HG02588 (cell line): Measurements from ENCODE around the gene PMM2.
A peak's percentile ranks its signal among the peaks of the same experiment; 100 is the strongest.

Source experiments
- ATAC-seq: cut with Tn5 transposase; IDR thresholded peaks from one replicate; pipeline ENCODE4 v1.9.1; 2021; ENCODE audit warnings: mild to moderate bottlenecking, moderate library complexity; ENCODE audit not compliant: unreplicated experiment

Gene PMM2

DNA sequence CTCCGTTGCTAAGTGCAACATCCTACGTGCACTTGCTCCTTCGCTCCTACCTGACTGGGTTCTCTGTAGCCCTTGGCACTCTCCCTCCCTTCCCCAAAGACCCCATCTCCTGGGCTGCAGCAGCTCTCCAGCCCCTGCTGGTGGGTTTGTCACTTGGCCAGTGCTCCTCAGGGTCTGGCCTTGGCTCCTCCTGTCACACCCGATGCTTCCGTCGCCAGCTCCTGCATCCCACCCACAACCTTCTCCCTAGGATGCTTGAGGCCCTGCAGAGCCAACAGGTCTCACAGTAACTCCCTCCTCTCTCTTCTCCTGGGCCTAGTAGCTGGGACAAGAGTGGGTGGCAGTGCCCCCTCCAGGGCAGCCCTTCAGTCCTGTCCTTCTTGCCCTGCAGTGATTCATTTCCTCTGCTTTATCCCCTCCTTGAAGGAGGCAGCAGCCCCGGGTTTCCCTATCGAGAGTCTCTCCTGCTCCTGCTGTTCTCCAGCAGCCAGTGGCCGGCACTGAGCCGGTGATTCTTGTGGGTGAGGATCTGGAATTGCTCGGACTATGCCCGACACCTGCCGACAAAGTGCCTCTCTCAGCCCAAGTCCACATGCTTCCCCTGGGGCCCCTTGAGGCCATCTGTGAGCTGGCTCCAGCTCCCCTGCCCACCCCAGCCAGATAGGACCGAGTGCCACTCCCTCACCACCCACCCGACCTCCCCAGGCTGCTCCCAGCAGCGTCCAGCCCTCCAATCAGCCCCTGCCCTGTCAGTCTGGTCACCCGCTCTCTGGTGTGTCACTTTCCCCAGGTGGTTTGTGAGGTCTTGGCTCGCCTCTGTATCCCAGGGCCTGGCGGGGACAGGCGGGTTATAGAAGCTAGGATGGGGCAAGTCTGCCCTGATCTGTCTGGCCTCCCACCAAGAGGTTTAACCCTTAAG, 88.3 kb downstream of the PMM2 start:
- ATAC-seq = no peak

DNA sequence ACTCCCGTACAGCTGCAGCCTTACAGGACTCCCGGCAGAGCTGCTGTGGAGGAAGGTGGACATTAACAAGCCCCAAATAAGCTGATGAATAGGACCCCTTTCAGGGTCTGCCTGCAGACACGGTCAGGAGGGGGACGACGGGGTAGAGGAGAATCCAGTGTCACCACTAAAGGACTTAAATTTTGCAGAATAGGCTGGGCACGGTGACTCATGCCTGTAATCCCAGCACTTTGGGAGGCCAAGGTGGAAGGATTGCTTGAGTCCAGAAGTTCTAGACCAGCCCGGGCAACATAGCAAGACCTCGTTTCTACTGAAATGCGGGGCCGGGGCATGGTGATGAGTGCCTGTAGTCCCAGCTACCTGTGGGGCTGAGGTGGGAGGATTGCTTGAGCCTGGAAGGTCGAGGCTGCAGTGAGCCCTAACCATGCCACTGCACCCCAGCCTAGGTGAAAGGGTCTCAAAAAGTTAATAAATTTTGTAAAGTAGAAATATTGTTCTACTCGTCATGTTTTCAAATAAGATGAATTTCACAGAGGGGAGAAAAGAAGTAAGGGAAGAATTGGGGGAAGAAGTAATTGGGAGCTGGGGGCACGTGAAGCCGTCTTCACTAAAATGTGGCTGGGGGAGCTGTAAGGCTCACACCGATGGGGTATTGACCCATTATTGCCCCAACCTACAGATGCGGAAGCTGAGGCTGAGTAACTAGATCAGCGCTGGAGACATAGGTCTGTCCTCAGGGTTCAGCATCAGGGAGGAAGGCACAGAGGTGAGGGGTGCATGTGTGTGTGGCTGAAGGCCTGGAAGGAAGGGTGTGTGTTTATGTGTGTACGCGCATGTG, 89.2 kb downstream of the PMM2 start:
- ATAC-seq = no peak

- no peak for ATAC-seq
Measured at GRCh38 chr16:8887431-8887765, 89.8 kb downstream of the PMM2 start.

- ATAC-seq = no peak
Measured at GRCh38 chr16:8887952-8888560, 90.4 kb downstream of the PMM2 start.

DNA sequence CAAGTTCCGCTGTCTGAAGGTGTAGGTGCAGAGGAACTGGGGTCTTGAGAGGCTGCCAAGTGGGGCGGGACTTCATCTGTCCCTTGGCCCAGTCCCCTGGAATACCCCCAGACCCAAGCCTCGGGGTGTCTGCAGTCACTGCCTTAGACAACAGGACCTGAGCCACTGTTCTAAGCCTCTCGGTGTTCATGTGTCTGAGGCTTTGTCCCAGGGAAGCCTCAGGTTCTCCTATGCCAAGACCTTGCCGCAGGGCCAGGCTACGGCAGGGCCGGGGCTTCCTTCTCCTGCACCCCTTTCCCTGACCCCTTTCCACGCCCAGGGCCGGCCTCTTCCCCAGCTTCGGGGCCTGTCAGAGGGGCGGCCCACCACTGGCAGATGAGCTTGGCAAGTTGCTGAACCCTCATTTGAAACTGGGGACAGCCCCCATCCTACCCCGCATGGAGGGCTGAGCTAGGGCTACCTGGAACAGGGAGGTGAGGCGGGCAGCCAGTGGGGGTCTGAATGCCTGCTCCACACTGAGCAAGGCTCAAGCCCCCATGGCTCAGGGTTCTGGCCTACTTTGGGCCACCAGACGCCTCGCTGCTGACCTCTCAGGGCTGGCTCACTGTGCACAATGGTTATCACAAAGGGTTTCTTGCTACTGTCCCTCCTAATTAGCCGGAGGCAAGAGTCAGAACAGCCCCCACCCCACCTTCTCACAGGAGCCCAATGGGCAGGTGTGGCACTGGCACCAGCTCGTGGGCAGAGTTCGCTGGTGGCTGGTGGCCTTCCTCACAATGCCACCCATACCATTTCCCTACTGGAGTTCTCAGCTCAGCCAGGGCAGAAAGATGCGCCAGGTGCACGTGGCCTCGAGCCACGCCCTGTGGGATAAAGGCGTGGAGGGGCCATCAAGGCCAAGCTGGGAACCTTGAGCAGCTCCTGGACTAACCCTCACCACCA, 91.6 kb downstream of the PMM2 start:
- ATAC-seq = no peak

GRCh38 chr16:8889893-8890548, 92.4 kb downstream of the PMM2 start:
- ATAC-seq = no peak

GRCh38 chr16:8890549-8890921, 92.9 kb downstream of the PMM2 start:
- no peak for ATAC-seq

DNA sequence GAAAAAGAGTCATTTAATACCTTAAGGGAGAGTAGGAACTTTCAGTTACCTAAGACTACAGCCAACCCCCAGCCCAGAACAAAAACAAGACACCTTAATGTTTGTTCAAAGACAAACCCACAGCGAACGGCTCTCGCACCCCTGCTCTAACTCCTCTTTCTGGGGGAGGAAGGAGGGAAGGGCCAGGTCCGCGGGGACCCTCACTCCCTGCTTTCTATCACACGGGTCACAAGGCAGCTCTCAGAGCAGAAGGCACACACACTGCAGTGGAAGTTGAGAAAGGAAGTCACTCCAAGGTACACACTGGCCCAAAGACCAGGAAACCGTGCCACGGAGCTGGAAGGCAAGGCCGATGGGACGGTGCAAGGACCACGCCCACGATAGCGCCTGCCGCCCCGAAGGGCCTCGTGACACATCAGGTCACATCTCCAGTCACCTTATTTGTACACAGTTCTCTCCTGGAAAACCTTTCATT, 94.5 kb downstream of the PMM2 start:
- peak; percentile 33 for ATAC-seq

- ATAC-seq = no peak
Measured at GRCh38 chr16:8893426-8893825, 95.8 kb downstream of the PMM2 start.

DNA sequence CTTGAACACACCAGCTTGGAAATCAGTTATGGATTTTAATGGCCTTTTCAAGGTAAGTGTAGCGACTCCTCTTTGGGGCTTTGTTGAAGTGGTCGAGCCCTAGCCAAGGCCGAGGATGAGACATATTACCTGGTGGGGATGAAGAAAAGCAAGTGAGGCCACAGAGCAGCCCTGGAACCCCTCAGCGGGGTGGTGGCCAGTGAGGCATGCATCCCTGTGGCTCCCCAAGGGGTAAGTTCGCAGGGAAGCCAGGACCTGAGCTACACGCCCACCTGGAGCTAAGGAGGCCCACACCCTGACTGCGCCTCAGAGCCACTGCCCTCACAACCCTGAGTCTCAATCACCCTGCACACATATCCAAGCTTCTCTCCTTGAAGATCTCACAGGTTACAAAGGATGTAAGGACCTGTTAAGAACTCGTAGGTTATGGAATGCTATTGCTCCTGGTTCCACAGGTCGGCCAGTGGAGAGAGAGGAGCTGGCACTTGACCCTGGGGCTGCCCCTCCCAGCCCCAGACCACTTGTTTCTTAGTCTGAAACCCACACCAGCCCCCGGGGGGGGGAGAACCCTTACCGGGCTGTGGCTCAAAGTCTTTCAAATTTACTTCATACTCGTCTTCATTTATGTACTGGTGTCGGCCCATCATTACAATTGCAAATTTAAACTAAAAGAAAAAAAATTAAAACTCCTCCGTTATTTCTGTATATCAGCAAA, 96.5 kb downstream of the PMM2 start:
- no peak for ATAC-seq

- no peak for ATAC-seq
Measured at GRCh38 chr16:8894736-8895334, 97.2 kb downstream of the PMM2 start.

DNA sequence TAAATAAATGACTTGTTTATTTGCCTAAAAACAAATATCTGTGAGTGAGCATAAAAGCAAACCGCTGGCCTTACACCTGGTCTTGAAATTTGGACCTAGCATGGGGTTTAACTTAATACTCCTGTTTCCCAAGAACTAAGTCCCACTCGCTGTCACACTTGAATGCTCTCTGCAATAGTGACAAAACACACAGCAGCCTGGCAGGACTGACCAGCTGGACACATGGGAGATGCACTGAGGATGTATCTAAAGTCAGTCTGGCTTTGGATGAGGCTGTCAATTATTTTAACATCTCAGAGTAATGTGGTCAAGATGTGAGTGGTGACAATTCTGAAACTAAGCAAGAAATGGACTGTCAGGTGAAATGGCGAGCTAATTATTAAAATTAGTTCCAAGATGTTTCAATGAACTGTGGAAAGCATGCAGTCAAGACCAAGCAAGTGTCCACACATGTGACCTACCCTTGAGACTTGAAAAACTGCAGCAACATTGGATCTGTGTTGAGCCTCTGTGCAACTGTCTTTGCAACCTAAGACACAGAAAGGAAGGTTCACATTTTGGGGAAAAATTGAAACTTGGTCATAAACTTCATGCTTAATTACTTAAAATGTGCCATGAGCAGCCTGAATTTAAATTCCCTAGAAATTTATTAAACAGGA, 101.2 kb downstream of the PMM2 start:
- ATAC-seq = no peak
